Astrocyte of the spinal cord (primary cell): Measurements from ENCODE around the gene DOCK3.

Experiments used
- DNase-seq: peaks from one replicate; pipeline ENCODE4 v3.0.0; 2011; ENCODE audit warnings: low read depth, low spot score
- H3K4me3 ChIP-seq: 2 replicates; pipeline ENCODE4 v1.5.1; 2011; ENCODE audit warnings: low read depth, mild to moderate bottlenecking, low read length, moderate library complexity
- CTCF ChIP-seq: IDR thresholded peaks from 2 replicates; pipeline ENCODE4 v1.5.1; 2012; ENCODE audit warnings: low read depth, mild to moderate bottlenecking, low read length, inconsistent platforms
- in situ Hi-C: cut with HindIII; loops from 2 replicates; pipeline ENCODE4 v1.10.0; 2017; ENCODE audit warnings: low sequenced_read_pairs

Gene DOCK3

GRCh38 chr3:51375136-51375535, 700.4 kb downstream of the DOCK3 start:
- in situ Hi-C loops, result no loop called here
- DNase-seq, result no peak
- no peak for TF ChIP-seq CTCF
- H3K4me3 ChIP-seq, result no peak overlapping the region

GRCh38 chr3:51375571-51375970, 700.8 kb downstream of the DOCK3 start:
- H3K4me3 ChIP-seq, result no peak overlapping the region
- no peak for DNase-seq
- in situ Hi-C loops, result no loop called here
- TF ChIP-seq CTCF, result no peak

- no peak overlapping the region for H3K4me3 ChIP-seq
- in situ Hi-C loops, result no loop called here
- DNase-seq, result no peak
- no peak for TF ChIP-seq CTCF
These were observed 703.3 kb downstream of the DOCK3 start for GRCh38 chr3:51378065-51378464.

GRCh38 chr3:51378726-51379125, 704.0 kb downstream of the DOCK3 start:
- no peak for TF ChIP-seq CTCF
- in situ Hi-C loops, result no loop called here
- DNase-seq, result no peak
- H3K4me3 ChIP-seq, result no peak overlapping the region

GRCh38 chr3:51379301-51379700, 704.6 kb downstream of the DOCK3 start:
- no peak for DNase-seq
- no peak for TF ChIP-seq CTCF
- in situ Hi-C loops, result no loop called here

GRCh38 chr3:51379746-51380455, 705.2 kb downstream of the DOCK3 start:
- in situ Hi-C loops, result no loop called here
- no peak overlapping the region for H3K4me3 ChIP-seq
- DNase-seq, result no peak
- no peak for TF ChIP-seq CTCF

More at GRCh38 chr3:51379301-51379700, 704.6 kb downstream of the DOCK3 start:
- no peak overlapping the region for H3K4me3 ChIP-seq
